ENCODE results near the gene ADRA2C.
A peak's percentile ranks its signal among the peaks of the same experiment; 100 is the strongest.

The ADRA2C gene

DNA sequence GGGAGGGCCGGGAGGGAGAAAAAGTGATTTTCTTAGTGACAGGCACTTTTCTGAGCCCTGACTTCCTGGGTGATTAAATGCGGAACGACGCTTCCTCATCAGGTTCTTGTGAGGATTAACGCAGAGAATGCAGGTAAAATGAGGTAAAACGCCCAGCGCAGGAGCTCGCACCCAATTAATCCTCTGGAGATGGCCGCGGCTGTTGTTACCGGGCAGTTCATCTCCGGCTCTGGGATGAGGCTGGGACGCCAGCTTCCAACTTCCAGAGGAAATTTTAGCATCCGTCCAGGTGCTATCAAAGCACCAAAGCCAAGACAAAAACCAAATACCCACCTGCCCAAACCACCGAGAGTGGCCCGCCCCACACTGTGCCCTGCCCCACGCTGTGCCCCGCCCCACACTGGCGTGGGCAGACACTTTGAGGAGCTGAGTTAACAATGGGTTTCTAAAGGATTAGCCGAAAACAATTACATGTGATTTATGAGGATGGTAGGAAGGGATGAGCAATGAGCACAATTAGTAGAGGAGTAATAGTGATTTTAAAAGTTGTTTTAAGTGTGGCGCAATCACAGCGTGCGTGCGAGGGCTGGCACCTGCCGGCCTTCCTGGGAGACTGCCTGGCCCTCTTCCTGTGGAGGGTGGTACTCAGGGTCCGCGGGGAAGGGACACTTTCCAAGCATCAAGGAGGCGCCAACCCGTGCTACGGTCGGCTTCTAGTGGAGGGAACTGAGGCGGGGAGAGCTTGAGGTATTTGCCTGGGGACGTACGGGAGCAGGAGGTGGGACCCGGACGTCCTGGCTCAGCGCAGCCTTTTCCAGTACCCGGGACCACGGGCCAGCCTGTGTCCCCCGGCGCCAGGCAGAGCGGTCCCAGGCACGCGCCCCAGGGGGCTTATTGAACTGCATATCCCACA, 41.6 kb upstream of the ADRA2C start:
- Histone ChIP-seq H3K4me3 (ENCODE audit: low read length) (no peak overlapping the region), H3K9me3 (ENCODE audit: control insufficient read depth, low read length) (peaks cover 5% of the 10 kb centered on the region), H3K27me3 (replicated peaks; ENCODE audit: control insufficient read depth, insufficient read depth, low read length) (peaks cover 70% of the 10 kb centered on the region), H3K36me3 (ENCODE audit: control insufficient read depth, insufficient read depth, low read length, severe bottlenecking) (no peaks in the 10 kb centered on the region), H3K9ac (ENCODE audit: low read length) (no peak overlapping the region), H3K4me1 (ENCODE audit: control insufficient read depth, insufficient read depth, low read length) (no peaks in the 10 kb centered on the region)
- no peak for DNase-seq (ENCODE audit: low read depth)

DNA sequence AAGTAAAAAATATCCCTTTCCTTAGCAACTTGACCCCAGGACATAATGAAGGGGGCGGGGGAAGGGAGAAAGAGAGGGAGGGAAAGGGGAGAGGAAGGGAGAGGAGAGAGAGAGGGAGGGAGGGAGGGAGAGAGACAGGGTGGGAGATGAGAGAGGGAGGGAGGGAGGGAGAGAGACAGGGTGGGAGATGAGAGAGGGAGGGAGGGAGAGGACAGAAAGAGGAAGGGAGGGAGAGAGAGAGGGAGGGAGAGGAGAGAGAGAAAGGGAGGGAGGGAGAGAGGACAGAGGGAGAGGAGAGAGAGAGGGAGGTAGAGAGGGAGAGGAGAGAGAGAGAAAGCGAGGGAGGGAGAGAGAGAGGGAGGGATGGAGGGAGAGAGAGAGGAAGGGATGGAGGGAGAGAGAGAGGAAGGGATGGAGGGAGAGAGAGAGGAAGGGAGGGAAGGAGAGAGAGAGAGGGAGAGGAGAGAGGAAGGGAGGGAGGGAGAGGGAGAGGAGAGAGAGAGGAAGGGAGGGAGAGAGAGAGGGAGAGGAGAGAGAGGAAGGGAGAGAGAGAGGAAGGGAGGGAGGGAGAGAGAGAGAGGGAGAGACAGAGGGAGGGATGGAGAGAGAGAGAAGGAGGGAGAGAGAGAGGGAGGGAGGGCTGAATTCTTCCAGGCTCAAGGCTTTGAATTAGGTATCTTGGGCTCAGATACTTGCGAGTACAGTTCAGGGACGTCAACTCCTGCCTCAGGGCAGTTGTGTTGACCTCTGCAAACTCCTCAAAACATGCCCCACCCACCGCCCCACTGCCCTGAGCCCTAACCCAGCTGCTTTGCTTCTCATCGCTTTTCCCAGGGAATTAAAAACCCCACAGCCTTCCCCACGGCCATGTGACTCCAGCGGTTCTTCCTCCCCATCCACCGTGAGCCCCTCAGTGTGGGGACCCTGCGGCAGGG, 40.0 kb upstream of the ADRA2C start:
- DNase-seq (ENCODE audit: low read depth), result no peak

DNA sequence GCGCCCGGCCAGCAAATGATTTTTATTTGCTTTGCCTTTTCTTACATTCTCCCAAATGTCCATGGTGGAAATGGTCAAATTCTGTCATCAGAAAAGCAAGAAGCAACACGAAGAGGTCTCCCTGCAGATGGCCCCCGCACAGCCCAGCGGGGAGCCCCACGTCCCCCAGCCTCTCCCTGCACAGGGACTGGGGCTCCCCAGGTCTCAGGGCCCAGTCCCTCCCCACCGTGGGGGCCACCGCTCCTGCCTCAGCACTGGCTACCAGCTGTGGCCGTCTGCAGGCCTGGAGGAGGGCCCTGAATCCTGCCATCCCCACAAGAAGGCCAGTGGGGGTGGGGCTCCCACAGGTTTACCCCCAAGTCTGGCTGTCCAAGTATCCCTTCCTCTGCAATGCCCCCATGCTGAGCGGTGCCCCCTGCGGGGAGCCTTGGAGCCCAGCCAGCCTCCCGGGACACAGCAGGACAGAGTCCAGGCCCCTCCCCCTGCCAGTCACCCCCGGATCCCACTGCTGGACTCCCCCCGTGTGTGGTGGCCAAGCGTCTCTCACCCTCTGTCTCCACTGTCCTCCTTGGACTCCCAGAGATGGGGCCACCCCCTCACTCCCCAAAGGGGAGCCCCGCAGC, 38.2 kb upstream of the ADRA2C start:
- H3K9me3 ChIP-seq (ENCODE audit: control insufficient read depth, low read length), result peaks cover under 1% of the 10 kb centered on the region
- DNase-seq (ENCODE audit: low read depth), result no peak
- H3K4me1 ChIP-seq (ENCODE audit: control insufficient read depth, insufficient read depth, low read length), result no peaks in the 10 kb centered on the region
- H3K36me3 ChIP-seq (ENCODE audit: control insufficient read depth, insufficient read depth, low read length, severe bottlenecking), result no peaks in the 10 kb centered on the region
- H3K4me3 ChIP-seq (ENCODE audit: low read length), result no peak overlapping the region
- H3K9ac ChIP-seq (ENCODE audit: low read length), result no peak overlapping the region
- H3K27me3 ChIP-seq (replicated peaks; ENCODE audit: control insufficient read depth, insufficient read depth, low read length), result peaks cover 66% of the 10 kb centered on the region

More for the DNA sequence above, 40.0 kb upstream of the ADRA2C start:
- peaks cover 5% of the 10 kb centered on the region for H3K9me3 ChIP-seq (ENCODE audit: control insufficient read depth, low read length)
- H3K9ac ChIP-seq (ENCODE audit: low read length), result no peak overlapping the region
- H3K4me1 ChIP-seq (ENCODE audit: control insufficient read depth, insufficient read depth, low read length), result no peaks in the 10 kb centered on the region
- H3K4me3 ChIP-seq (ENCODE audit: low read length), result no peak overlapping the region
- H3K27me3 ChIP-seq (replicated peaks; ENCODE audit: control insufficient read depth, insufficient read depth, low read length), result peaks cover 60% of the 10 kb centered on the region
- no peaks in the 10 kb centered on the region for H3K36me3 ChIP-seq (ENCODE audit: control insufficient read depth, insufficient read depth, low read length, severe bottlenecking)

DNA sequence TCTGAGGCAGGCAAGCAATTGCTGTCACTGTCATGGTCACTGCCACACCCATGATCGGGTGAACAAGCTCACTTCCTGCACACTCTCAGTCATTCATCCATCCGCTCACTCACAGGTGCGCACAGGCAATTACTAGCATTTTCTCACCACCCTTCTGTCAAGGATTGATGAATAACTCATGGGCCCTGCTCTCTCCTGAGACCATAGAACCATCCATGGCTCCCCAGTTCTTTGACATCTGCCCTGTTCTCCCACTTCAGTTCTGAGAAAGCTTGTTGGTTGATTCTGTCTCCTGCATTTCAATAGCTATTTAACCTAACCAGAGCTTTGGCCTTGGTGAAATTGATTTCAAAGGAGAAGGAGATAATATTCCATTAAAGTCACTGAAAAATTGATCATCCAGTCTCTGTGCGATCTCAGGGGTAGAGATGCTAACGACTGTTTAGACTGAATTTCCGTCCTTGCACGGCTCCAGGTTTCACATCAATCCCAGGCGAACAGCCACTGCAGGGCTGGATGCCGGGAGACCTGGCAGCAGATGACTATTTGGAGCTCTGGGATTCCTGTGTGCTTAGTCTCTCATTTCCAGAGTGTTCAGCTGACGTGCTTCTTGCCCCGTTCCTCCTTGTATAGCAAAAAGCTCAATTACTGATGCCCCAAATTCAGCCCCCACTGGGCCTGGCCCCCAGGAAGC, 36.9 kb upstream of the ADRA2C start:
- Histone ChIP-seq H3K4me1 (ENCODE audit: control insufficient read depth, insufficient read depth, low read length) (no peaks in the 10 kb centered on the region), H3K9me3 (ENCODE audit: control insufficient read depth, low read length) (no peaks in the 10 kb centered on the region), H3K36me3 (ENCODE audit: control insufficient read depth, insufficient read depth, low read length, severe bottlenecking) (no peaks in the 10 kb centered on the region), H3K4me3 (ENCODE audit: low read length) (no peak overlapping the region), H3K27me3 (replicated peaks; ENCODE audit: control insufficient read depth, insufficient read depth, low read length) (peaks cover 67% of the 10 kb centered on the region), H3K9ac (ENCODE audit: low read length) (no peak overlapping the region)
- peak; percentile 49 for DNase-seq (ENCODE audit: low read depth)

DNA sequence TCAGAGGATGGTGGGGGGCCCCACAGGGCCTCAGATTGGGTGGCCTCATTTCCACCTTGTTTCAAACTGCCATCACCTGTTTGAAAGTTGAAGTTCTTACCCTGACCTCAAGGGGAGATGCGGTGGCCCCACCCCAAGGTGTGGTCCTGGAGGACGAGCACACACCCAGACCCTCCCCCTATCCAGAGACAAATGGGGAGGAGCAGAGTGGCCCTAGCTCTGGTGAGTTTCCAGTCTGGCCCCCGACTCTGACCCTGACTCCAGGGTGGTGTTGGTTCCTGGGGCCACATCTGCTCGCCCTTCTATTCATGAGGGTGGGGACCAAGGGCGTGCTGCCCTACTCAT, 36.3 kb upstream of the ADRA2C start:
- Histone ChIP-seq H3K9me3 (ENCODE audit: control insufficient read depth, low read length) (no peaks in the 10 kb centered on the region), H3K4me1 (ENCODE audit: control insufficient read depth, insufficient read depth, low read length) (no peaks in the 10 kb centered on the region), H3K36me3 (ENCODE audit: control insufficient read depth, insufficient read depth, low read length, severe bottlenecking) (no peaks in the 10 kb centered on the region), H3K9ac (ENCODE audit: low read length) (no peak overlapping the region), H3K27me3 (replicated peaks; ENCODE audit: control insufficient read depth, insufficient read depth, low read length) (peaks cover 69% of the 10 kb centered on the region), H3K4me3 (ENCODE audit: low read length) (no peak overlapping the region)
- DNase-seq (ENCODE audit: low read depth), result no peak

DNA sequence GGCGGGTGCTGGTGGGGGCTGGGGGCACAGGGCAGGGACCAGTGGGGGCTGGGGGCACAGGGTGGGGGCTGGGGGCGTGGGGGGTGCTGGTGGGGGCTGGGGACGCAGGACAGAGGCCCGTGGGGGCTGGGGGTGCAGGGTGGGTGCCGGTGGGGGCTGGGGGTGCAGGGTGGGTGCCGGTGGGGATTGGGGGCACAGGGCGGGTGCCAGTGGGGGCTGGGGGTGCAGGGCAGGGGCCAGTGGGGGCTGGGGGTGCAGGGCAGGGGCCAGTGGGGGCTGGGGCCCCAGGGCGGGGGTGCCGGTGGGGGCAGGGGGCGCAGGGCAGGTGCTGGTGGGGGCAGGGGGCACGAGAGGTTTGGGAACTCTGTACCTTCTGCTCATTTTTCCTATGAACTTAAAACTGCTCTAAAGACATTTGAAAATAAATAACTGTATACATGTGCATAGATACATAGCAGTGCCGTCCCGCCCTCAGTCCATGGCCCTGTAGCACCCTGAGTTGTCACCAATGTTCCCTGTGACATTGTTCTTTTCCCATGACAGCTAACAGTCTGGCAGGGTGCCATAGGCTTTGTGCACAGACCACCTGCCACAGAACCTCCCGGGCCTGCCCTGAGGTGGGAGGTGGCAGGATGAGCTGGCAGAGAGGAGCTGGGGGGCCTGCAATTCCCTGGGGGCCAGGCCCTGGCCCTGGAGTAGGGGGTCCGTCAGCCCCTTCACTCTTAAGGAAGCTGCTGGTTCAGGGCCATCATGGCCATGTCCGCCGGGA, 35.6 kb upstream of the ADRA2C start:
- DNase-seq (ENCODE audit: low read depth), result no peak
- Histone ChIP-seq H3K36me3 (ENCODE audit: control insufficient read depth, insufficient read depth, low read length, severe bottlenecking) (no peaks in the 10 kb centered on the region), H3K4me1 (ENCODE audit: control insufficient read depth, insufficient read depth, low read length) (no peaks in the 10 kb centered on the region), H3K9ac (ENCODE audit: low read length) (no peak overlapping the region), H3K27me3 (replicated peaks; ENCODE audit: control insufficient read depth, insufficient read depth, low read length) (peaks cover 64% of the 10 kb centered on the region), H3K4me3 (ENCODE audit: low read length) (no peak overlapping the region), H3K9me3 (ENCODE audit: control insufficient read depth, low read length) (peaks cover 3% of the 10 kb centered on the region)

DNA sequence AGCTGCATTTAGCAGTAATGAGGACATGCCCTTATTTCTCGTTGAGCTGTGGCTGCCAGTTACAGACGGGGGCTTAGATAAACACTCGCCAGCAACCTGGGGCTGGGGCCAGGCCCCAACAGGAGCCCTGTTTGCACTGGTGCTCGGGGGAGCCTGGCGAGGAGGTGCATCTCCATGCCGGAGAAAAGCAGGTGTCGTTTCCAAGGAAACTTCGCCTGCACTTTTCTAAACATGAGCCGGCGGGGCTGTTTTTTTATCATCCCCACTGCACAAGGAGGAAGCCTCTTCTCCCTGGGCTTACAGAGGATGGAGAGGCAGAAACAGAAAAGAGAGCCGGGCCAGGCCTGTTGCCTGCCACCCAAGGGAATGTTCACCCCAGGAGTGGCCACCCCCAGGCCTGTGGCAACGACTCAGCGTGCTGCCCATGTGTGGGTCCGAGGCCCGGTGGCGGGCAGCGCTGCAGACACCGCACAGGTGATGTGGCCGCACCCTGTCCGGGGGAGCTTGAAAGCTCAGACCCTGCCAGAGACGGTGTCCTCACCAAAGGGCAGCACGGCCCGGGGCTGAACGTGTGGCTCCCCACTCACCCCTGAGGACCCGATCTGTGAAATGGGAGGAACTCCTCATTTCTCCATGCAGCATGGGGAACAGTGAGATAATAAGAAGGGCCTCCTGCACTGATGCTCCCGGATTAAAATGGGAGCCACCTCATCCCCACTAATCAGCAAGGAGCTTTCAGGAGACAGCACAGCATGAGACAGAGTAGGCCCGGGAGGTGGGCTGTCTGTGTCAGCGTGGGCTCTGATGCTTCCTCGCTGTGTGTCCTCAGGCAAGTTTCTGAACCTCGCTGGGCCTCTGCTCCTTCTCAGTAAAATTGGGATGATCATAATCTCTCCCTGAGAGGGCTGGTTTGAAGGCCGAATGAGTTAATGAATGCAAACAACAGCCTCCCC, 33.8 kb upstream of the ADRA2C start:
- Histone ChIP-seq H3K9me3 (ENCODE audit: control insufficient read depth, low read length) (peaks cover 18% of the 10 kb centered on the region), H3K27me3 (replicated peaks; ENCODE audit: control insufficient read depth, insufficient read depth, low read length) (peaks cover 64% of the 10 kb centered on the region), H3K4me3 (ENCODE audit: low read length) (no peak overlapping the region), H3K36me3 (ENCODE audit: control insufficient read depth, insufficient read depth, low read length, severe bottlenecking) (no peaks in the 10 kb centered on the region), H3K4me1 (ENCODE audit: control insufficient read depth, insufficient read depth, low read length) (no peaks in the 10 kb centered on the region), H3K9ac (ENCODE audit: low read length) (no peak overlapping the region)
- DNase-seq (ENCODE audit: low read depth), result no peak

DNA sequence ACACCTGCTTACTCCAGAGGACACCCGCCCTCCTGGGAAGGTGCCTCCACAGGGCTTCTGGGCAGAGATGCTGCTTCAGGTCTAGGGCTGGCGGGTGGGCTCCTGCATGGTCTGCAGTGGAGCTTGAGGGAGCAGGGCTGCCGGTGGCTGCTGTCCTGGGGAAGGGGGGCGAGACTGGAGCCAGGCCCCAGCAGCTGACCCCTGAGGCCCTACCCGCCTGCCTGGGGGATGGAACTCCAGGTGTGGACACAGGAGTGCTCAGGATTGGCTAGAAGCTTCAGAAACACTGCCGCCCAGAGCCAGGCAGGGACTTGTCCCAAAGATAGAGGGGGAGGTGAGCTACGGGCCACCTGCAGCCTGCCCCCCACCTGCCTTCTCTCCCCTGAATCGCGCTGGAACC, 33.0 kb upstream of the ADRA2C start:
- Histone ChIP-seq H3K36me3 (ENCODE audit: control insufficient read depth, insufficient read depth, low read length, severe bottlenecking) (no peaks in the 10 kb centered on the region), H3K9ac (ENCODE audit: low read length) (no peak overlapping the region), H3K27me3 (replicated peaks; ENCODE audit: control insufficient read depth, insufficient read depth, low read length) (peaks cover 69% of the 10 kb centered on the region), H3K4me1 (ENCODE audit: control insufficient read depth, insufficient read depth, low read length) (no peaks in the 10 kb centered on the region), H3K4me3 (ENCODE audit: low read length) (no peak overlapping the region), H3K9me3 (ENCODE audit: control insufficient read depth, low read length) (peaks cover 18% of the 10 kb centered on the region)
- no peak for DNase-seq (ENCODE audit: low read depth)

DNA sequence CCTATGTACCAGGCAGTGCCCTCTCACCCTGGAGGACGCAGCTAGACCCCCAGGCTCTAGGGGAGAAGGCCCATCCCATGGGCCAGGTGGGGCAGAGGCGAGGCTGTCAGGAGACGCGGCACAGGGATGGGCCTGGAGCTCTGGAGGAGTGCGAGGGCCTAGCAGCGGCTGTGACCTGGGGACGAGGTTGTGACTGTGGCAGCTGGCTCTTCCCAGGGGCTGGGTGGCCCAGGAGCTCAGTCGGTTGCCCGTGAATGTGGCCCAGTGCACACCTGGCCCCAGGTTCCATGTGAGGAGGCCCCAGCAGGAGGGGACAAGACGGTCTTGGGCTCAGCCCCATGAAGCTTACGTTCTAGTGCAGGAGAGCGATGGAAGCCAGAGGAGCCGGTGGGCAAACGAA, 31.0 kb upstream of the ADRA2C start:
- H3K4me3 ChIP-seq (ENCODE audit: low read length), result no peak overlapping the region
- no peak overlapping the region for H3K9ac ChIP-seq (ENCODE audit: low read length)

More for the DNA sequence above, 31.0 kb upstream of the ADRA2C start:
- Histone ChIP-seq H3K36me3 (ENCODE audit: control insufficient read depth, insufficient read depth, low read length, severe bottlenecking) (no peaks in the 10 kb centered on the region), H3K9me3 (ENCODE audit: control insufficient read depth, low read length) (peaks cover 18% of the 10 kb centered on the region), H3K27me3 (replicated peaks; ENCODE audit: control insufficient read depth, insufficient read depth, low read length) (peaks cover 65% of the 10 kb centered on the region), H3K4me1 (ENCODE audit: control insufficient read depth, insufficient read depth, low read length) (no peaks in the 10 kb centered on the region)
- no peak for DNase-seq (ENCODE audit: low read depth)
